ENCODE data around the gene NPFF.
"Not testable (repeated sequence)": the region's sequence is repeated elsewhere in the genome, so short reads cannot be mapped to it uniquely, and the experiment has no call there.

- TF ChIP-seq CTCF, POLR2A (IDR thresholded peaks at IDR 0.05): not testable (repeated sequence)
Observed at GRCh38 chr12:53550131-53550530, 42.8 kb upstream of the NPFF start.

All from body of pancreas (tissue), 4 donors.